ENCODE measurements around the gene EPS8L2.
"Not testable (repeated sequence)": the region's sequence is repeated elsewhere in the genome, so short reads cannot be mapped to it uniquely, and the experiment has no call there.

The EPS8L2 gene

GRCh38 chr11:690244-690643 is 15.8 kb upstream of the EPS8L2 start:
- not testable (repeated sequence) for DNase-seq (ENCODE audit: low read depth)

DNA sequence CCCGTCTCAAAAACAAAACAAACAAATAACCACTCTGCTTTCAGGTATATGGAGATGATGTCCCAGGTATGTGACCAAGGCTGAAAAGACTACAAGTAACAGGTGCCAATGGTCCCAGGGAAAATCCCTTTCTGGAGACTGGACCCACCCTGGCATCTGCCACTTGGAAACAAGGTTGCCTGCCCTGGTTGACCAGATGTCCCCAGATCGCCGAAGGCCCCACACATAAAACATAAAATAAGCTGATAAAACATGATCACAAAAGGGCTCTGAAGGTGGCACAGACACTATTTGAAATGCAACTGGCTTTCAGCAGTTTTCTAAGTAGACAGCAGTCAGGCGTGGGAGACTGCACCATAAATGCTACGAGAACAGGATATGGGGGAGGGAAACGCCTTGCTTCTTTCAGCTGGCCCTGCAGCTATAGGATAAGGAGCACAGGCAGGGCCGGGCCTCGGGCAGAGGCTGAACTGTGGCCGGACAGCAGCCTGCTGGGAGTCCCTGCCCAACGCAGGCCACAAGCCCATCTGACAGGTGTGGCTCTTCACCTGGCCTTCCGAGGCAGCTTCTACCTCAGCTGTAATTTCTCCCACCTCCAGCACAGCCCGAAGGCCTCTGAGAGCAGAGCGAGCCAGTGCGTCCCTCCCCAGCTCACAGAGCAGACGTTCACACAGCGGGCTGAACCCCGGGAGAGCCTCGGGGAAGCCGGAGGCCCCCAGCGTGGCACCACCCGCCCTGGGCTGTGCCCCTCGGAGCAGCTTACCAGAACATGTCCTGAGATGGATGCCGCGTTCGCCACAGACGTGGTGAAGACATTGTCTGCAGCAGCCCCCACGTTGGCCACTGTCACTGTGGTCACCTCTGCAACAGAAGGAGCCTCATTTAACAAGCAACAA is 15.0 kb upstream of the EPS8L2 start:
- DNase-seq (ENCODE audit: low read depth), result no peak

GRCh38 chr11:691710-692590 is 14.1 kb upstream of the EPS8L2 start:
- no peak for DNase-seq (ENCODE audit: low read depth)

DNA sequence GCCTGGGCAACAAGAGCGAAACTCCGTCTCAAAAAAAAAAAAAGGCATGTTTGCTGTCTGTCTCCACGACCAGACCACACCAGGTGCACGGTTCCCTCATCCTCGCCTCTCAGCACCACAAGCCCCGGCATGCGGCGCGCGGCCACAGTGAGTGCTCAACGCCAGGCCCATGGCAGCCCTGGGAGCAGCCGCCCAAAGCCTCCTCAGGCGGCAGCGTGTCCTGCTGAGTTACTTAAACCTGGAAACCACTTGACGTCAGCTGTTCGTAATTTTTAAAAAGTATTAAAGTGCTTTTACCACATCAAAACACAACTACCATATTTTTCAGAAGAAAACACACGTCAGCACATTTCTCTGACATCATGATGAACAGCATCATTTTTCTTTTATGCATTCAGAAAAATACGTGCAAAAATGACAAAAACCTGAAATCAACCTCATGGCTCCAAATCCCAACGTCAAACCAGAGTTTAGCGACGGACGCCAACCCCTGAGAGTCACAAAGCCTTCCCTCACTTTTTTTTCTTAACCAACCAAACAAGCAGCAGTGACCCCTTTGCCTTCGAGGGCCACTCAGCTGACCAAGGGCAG is 13.1 kb upstream of the EPS8L2 start:
- no peak for DNase-seq (ENCODE audit: low read depth)

DNA sequence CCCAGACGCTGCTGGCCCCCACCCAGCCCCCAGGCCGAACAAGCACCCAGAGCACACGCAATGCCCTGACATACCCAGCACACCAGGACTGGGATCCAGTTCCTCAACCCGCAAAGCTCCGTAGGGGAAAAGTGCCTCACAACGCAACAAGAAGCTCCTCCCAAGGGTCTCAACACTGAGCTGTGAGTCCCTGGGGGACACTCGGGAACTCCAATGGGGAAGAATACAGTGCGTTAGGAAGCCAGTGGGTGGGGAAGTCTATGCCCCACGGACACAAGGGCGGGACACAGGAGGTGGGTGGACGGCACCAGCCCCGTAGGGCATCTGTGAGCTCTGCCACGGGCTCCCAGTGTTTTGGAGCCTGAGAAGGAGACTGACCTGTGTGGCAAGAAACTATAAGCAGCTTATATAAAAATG is 12.6 kb upstream of the EPS8L2 start:
- peak; percentile 65 for DNase-seq (ENCODE audit: low read depth)

DNA sequence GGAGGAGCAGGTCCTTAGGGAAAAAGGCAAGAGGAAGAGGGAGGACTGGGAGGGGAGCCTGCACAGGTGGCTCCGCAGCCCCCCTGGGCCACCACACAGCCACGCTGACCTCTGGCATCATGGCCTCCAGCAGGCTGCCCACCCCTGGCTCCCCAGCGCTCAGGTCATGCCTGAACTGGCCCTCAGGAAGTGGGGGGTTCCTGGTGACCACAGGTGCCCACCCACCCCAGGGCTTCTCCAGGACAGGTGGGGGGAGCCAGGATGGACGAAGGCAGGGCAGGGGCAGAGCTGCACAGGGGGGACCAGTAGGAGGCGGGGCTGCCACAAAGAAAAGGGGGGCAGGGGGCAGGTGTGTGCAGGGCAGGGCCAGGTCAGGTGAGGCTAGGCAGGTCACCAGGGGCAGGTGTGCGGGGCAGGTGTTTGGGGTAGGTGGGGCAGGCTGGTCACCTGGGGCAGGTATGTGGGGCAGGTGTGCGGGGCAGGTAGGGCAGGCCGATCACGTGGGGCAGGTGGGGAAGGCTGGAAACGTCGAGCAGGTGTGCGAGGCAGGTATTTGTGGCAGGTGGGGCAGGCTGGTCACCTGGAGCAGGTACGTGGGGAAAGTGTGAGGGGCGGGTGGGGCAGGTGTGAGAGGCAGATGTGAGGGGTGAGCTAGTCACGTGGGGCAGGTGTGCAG is 12.0 kb upstream of the EPS8L2 start:
- no peak for DNase-seq (ENCODE audit: low read depth)

- DNase-seq (ENCODE audit: low read depth), result peak; percentile 96
Observed at GRCh38 chr11:694563-695287, 11.3 kb upstream of the EPS8L2 start, which contains the start of gene DEAF1. DEAF1 (minus strand) TSS chr11:695222; CDS start chr11:695047, 175 bp downstream.

DNA sequence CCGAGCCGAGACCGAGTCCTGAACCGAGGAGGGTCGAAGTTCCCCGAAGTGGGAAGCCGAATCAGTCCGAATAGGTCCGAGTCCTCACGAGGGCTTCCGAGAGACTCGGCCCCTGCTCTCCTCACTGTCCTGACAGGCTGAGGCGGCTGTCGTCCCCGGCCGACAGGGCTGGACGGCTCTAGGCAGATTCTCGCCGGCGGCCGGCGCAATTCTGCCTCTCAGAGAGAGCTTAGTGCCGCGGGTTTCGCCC is 10.8 kb upstream of the EPS8L2 start:
- no peak for DNase-seq (ENCODE audit: low read depth)

DNA sequence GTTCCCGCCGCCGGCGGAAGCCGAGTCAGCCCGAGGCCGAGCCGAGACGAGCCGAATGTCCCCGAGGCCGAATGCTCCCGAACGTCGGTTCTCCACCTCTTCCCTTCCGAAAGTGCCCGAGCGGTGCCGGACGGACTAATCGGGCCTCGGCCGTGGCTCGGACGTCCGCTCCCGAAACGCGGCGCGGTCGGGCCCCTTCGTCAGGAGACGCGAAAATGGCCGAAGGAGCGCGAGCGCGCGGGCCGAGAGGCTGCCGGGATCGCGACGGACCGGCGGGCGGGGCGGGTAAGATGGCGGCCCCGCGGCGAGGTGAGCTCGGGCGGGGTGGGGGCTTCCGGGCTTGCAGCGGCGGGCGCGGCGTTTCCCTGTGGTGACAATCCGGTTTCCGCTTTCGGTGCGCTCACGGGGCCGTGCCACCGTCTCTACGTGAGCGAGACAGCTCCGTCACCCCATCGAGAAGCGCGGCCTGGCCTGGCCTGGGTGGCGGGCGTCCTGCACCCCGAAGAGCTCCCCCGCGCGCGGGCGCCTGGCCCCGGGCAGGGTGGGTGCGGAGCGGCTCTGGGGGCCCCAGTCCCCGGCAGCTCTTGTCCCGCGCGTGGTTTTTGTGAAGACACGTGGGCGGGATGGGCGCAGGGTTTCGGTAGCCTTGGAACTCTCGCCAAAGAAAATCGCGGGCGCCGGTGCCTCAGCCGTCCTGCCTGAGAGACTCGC is 10.3 kb upstream of the EPS8L2 start, which contains the start of gene TMEM80:
TMEM80 (plus strand) TSS at position 279 of the 711 bp plus-strand sequence; CDS start at position 291, 12 bp downstream.
- DNase-seq (ENCODE audit: low read depth), result peak; percentile 97

GRCh38 chr11:696955-697491 is 9.0 kb upstream of the EPS8L2 start:
- DNase-seq (ENCODE audit: low read depth), result peak; percentile 88

GRCh38 chr11:697811-698311 is 8.2 kb upstream of the EPS8L2 start:
- DNase-seq (ENCODE audit: low read depth), result no peak

GRCh38 chr11:698493-699115 is 7.4 kb upstream of the EPS8L2 start:
- DNase-seq (ENCODE audit: low read depth), result no peak

- peak; percentile 33 for DNase-seq (ENCODE audit: low read depth)
Observed at GRCh38 chr11:699116-699508, 6.9 kb upstream of the EPS8L2 start.

DNA sequence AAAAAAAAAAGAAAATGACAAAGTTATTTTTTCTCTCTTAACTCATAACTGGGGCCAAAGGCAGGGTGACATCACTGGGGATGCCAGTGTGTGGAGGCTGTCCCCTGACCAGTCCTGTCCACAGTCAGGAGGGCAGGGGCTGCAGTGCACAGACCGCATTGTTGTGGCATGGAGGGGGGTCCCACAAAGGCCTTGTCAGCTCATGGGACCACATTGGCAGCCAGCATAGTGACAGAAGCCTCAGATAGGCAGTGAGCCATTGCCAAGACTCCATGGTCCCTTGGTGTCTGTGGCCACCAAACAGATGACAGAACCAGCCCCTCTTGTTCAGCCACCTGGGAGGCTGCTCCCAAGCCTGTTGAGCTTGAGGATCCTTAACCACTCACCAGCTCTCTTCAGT is 6.3 kb upstream of the EPS8L2 start:
- DNase-seq (ENCODE audit: low read depth), result no peak

DNA sequence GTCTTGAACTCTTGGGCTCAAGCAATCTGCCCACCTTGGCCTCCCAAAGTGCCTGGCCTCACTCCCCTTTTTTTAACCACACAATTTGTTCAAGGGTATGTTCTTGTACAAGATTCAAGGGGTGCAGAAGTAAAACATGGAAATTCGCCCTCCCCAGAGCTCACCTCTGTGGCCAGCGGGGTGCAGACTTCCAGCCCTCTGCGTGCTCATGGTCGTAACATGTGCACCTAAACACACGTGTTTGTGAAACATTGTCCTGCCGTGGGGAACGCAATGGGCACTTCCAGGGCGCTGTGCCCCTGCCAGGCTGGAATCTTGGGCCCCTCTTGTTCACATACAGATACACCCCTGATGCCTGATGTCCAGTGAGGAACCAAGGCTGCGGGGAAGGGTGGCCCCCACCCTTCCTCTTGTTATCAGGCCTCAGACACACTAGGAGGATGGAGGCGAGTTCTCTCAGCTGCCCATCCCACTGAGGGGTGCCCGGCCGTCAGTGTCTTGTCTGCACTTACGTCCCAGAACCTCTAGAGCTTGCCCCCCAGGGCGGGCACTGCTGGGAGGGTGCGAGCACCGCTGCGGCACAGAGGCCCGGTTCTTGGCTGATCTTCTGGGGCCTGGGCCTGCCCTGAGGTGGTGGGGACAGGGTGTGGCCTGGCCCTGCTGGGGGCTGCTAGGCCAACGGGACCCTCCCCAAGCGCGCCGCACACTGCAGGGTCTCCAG is 4.1 kb upstream of the EPS8L2 start:
- no peak for DNase-seq (ENCODE audit: low read depth)

DNA sequence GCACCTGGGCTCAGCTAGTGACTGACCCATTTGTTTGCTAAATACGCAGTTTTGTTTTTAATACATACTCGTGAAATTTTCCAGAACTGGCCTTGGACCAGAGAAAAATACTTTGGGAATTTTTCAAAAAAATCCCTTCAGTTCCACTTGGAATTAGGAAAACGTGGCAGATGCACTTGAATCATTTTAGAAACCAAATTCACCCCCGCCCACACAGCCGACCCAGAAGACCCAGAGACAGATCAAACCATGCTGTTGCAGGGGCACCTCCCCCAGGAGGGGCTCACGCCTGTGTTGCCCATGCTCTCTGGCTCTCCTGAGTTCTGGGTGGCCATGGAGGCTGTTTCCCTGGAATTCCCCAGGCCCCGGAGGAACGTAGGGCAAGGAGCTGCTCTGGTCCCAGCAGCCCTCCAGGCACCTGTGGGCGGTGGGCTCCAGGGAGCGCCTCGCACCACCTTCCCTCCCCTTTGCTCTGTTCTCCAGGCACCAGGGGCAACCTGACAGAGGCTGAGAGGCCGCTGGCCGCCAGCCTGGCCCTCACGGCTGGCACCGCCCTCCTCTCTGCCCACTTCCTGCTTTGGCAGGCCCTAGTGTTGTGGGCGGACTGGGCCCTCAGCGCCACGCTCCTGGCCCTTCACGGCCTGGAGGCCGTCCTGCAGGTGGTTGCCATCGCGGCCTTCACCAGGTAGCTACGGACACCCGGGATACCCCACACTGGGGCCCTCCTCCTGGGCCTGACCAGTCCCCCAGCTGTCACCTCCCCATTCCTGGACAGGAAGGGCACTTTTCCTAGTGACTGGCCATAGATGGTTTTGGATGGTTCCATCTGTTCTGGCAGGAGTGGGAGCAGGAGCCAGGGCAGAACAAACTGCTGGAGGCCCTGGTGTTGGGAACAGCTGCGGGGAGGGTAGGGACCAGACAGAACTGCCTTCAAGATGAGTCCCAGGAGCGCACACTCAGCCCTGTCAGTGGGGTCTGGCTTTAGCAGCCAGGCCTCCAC is 3.3 kb upstream of the EPS8L2 start:
- peak; percentile 46 for DNase-seq (ENCODE audit: low read depth)

DNA sequence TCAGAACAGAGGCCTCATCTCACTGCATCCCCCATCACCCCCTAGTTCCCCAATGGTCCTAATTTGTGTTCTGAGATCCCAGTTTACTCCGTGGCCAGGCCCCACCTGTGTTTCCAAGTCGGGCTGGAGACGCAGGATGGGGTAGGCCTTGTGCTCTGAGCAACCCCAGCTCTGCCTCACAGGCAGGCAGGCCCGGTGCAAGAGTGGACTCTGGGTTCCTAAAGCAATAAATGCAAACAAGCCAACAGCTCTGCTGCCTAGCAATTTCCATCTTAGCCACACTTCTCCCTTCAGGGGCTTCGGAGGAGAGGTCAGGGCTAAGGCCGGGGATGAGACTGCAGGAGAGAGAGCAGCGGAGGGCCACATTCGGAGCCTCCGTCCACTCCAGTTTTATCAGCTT is 2.5 kb upstream of the EPS8L2 start:
- no peak for DNase-seq (ENCODE audit: low read depth)

DNA sequence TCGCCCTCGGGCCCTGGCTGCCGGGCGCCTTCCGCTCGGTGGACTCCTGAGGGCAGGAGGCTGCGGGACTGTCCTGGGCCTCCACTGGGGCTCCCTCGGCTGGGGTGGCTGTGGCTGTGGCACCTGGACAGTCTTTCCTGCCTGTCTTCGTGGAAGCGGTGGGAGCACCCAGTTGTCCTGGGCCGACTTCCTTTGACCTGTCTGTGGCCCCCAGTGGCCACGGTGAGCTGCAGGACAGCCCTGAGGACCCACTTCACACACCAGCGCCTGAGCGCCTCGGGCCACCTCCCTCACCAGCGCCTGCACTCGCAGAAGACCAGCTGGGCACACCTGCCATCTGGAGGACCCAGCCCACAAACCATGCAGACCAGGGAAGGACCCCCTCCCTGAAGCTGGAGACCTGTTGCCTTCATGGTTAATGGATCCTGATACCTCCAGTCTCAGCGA is 1.8 kb upstream of the EPS8L2 start:
- no peak for DNase-seq (ENCODE audit: low read depth)

All from fibroblast of gingiva (primary cell).